UCSD-AML1 (cell line): Measurements from ENCODE around the gene ZIC1.

Experiments
- DNase-seq: peaks from one replicate; lab custom pipeline; 2025; ENCODE audit not compliant: unreplicated experiment; lab: John Stamatoyannopoulos, UW

ZIC1 gene

DNA sequence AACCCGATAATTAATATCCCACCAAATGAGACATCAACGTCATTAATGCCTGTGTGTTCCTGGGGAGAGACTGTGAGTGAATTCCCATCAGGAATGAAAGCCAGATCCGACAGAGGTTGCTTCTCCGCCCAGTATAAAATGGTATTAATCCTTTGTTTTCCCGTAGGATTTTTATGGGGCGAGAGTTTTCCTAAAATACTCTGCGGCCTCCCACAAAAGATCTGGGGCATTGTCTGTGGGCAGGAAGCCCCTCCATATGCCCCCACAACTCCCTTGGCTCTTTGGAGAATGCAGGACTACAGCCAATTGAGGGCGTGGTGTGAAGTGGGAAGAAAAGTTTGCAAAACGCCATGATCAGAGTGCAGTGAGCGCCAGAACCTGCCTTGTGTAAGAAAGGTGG, 29.5 kb upstream of the ZIC1 start:
- no peak for DNase-seq

DNA sequence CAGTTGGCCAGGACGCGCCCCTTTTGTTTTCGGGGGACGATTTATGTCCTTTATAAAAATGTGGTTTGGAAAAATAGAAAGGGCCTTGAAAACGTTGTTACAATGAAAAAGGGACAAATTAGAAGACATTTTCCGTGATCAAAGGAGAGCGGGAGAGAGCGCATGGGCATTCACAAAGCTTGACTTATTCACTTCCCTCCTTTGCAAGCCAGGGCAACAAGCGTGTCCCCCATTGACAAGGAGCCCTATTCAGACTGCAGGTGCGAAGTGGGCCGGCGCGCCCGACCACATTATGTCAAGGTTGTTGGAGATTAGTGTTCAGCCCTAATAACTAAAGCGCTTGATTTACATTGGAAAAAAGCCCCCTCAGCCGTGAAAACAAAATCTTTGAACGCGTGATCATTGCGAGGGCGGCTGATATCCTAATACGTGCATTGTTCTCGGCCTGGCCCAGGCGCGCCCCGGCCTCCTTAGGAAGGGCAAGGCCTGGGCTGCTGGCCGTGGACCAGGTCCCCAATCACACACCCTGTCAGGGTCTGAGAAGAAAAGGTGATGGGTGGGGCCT, 28.7 kb upstream of the ZIC1 start:
- no peak for DNase-seq

DNA sequence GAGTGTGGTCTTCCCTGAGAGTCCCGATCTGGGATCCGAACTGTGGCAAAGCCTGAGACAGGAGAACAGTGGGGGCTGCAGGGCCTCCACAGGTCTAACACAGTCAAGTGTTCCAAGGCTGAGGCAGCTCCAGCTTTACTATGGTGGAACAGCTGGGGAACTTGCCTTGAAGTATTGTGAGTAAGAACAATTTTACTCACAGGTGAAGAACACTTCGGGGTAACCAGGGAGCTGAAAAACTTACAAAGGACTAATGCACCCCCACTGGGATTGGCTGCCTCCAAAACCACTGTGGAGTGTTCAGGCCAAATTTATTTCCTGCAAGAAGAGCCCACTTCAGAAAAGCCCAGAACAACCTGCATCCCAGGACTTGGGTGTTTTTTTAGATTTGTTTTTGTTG, 28.2 kb upstream of the ZIC1 start:
- no peak for DNase-seq

DNA sequence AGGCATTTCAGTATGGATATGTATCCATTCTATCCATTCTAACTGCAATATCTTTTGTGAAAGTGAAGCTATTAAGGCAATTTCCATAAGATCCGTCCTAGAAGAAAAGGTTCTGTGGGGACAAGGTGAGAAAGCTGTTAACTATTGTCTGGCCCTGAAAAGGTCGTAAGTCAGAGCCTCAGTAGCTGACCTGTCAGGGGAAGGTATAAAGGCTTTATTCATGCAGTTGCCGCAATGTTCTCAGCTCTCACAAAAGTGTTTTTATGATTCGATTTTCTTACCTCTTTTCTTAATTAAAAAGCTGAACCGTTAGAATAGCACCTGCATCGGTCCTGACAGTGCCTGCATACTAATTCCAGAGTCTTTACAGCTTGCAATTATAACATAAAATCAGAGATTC, 27.6 kb upstream of the ZIC1 start:
- no peak for DNase-seq

DNA sequence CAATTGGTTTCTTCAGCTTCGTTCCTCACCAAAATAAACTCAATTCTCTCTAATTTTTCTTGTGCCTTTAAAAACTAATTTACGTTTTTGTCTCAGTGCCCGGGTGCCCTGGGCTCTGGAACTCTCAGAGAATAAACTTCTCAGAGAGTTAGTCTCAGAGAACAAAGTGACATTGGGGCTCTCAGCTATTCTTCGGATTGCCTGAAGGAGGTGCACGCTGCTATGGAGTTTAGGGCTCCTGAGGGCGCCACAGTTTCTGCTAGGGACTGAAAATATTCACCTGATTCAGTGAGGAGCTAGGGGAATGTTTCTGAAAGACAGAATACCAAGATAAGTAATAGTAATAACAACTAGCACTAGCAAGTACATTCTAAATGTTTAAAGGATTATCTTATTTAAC, 25.5 kb upstream of the ZIC1 start:
- DNase-seq: no peak

DNA sequence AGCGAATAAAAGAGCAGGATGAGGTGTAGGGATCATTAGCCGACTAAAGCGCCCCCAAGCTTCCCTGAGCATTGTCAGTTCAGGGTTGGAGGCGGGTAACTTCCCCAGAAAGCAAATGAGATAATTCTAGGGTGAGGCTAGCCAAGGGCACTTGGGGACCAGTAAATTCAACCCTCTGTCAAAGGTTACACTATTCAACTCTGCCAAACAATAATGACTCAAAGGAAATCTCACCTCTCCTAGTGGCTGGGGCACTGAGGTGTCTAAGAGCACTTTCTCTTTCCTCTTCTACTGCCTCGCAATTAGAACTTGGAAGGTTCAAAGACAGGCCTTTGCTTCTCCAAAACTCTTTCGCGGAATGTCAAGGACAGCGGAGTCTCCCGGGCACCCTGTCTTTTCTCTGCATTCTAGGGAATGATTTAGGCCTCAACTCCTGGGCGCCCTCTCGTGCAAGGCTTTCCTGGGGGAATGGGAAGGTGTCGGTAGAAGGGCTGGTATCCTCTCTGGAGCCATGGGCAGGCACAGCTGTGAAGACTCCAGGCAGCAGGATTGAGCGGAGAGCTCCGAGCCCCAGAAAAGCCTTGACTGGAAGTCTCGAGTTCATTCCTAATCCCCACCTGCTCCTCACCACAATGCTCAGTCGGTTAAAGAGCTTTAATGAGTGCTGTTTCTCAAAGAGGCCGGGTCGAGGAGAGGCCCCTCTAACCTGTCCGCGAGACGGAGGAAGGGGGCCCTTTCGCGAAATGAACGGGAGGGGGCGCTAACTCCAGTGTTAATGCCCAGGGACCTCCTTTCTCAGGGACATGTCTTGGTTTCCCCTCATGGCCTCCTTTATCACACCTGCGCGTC, 24.7 kb upstream of the ZIC1 start:
- peak; percentile 5 for DNase-seq

DNA sequence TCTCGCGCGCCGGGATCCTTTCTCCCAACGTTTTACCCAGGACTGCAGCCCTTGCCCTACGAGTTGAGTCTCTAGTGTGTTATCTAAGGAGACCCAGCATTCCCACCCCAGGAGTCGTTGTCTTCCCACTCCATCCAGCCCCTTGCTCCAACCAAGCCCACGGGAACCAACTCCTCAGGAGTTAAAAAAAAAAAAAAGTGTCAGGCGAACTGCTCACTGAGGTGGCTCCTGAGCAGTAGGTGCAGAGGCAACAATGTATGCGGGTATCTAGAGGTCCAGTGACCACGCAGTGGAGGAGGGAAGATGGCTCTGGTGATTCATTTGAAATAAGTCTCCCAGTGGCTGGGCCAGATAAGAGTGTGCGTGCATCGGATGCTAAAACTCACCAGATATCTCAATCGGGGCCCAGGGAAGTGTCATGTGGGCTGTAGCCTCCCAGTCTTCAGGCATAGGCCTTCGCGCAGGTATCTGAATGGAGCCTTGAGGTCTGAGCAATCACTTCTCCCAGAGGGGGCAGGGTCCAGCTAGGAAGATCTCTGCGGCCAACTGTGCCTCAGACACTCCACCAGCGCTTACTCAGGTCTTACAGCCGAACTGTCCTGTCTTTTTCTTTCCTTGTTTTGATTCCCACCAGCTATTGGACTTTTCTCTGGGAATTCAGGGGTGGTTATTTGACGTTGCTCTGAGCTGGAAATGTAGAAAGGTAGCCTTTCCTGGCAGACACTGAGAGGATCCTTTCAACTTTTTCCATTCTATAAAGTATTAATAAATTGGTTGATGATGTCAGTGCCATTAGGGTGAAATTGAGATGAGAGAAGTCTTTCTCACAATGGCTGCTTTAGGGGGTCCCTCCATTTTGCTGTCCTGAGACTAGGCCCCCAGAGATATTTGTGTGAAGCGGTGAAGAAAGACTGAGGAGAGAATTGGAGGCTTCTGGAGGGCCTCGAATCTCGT, 23.8 kb upstream of the ZIC1 start:
- no peak for DNase-seq

DNA sequence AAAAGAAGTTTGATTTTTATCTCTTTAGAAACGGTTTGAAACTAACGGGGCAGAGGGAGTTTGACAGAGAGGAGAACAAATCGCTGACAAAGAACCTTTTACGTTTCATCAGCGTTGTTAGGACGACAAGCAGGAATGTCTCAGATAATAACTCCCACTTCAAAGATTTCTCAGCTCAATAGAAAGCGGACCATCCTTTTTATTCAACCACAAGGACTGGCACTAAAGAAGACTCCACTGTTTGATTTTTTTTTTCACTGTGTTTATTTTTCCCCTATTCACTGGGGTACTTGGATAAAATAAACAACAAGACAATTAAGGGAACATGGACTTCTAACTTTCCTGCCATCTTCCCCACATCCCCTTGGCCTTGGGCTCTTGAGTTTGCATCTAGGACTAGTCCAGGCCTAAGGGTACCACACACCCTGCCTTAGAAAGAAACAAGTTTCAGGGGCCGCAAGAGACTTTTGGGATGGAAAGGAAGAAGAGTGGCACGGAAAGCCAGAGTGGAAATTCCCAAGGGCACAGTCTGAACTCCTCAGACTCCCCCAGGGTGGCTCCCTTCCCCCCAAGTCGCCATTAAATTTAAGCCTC, 21.8 kb upstream of the ZIC1 start:
- no peak for DNase-seq

DNA sequence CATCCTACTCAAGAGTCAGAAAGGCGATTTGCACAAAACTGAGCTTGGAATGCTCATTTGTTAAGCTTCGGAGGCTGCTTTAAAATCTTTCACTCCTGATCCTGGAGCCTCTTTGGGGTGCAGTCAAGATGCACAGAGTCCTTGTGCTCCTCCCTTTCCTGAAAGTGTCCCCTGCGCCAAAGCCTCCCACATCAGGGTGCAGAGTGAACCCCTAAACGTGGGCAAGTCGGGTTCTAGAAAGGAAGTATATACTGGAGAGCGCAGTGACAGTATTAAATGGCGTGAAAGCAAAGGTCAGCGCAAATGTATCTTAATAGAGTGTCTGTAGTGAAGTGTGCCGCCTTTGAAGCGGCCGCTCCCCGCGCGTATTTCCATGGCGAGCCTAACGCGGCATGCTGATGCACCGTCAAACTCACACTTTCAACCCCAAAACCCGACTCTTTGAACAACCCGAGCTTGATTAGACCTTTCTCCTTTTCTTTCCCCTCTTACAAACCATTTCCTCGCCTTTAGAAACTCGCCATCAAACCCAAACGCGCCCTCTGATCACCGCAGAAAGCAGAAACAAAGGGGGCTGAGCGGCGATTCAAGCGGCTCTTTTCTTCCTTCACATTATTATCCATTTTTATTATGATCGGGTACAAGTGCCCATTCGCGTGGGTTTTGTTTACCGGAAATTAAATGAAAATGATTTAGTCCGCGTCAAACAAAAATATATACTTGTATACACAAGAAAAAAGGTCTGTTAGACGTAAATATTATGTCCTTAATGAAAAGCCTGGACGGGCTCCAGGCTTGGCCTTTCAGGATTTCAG, 21.1 kb upstream of the ZIC1 start:
- no peak for DNase-seq

DNA sequence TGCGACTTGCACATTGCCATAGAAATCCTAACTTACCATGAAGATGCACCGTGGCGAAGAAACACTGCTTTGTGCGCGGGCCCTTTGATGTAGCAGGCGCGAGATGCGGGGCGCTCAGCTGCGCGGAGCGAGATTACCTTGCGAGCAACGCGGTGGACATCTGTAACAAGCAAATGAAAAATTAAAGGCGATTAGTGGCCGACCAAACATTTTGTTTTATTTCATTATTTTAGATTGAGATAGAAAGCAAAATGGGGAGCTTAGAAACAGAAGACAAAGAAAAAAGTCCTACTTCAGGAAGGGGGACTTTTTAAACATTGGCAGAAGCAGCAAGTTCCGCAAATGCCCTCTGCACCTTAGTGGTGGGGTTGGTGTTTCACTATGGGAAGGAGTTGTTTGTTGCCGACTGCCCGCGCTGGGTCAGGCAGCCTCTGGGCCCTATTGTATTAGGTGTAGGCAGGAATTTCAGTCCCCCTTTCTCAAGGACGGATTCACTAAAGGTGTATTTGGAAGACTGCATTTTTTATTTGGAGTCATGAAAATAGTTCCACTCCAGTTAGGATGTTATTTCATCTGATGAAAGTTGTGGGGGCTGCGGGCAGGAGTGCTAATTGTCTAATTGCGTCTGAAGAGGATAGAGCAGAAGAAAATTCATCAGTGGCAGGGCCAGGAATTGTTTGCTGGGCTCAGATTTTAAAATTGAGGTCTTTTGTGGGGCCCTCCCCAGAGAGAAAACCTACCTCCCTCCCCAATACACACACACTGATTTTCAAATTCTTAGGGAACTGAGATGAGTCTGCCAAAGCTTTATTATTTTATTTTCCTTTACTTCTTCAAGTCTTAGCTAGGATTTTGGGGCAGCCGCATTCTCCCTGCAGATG, 20.2 kb upstream of the ZIC1 start:
- no peak for DNase-seq

DNA sequence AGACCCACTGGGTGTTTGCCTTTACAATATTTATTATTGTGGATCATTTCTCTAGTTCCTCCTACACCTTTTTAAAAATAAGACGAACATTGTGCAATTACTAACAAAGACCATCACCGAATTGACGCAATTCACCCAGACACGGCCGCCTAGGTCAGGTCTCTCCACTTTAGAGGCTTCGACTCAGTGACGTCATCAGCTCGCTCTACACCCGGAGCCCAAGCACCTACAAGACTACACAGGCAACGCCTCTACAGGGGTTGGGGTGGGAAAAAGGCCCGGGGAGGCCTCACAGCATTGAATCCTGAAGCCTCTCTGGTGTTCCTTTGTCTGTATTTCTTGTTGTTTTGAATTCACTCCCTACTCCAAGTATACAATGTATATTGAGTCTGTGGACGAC, 19.4 kb upstream of the ZIC1 start:
- no peak for DNase-seq

DNA sequence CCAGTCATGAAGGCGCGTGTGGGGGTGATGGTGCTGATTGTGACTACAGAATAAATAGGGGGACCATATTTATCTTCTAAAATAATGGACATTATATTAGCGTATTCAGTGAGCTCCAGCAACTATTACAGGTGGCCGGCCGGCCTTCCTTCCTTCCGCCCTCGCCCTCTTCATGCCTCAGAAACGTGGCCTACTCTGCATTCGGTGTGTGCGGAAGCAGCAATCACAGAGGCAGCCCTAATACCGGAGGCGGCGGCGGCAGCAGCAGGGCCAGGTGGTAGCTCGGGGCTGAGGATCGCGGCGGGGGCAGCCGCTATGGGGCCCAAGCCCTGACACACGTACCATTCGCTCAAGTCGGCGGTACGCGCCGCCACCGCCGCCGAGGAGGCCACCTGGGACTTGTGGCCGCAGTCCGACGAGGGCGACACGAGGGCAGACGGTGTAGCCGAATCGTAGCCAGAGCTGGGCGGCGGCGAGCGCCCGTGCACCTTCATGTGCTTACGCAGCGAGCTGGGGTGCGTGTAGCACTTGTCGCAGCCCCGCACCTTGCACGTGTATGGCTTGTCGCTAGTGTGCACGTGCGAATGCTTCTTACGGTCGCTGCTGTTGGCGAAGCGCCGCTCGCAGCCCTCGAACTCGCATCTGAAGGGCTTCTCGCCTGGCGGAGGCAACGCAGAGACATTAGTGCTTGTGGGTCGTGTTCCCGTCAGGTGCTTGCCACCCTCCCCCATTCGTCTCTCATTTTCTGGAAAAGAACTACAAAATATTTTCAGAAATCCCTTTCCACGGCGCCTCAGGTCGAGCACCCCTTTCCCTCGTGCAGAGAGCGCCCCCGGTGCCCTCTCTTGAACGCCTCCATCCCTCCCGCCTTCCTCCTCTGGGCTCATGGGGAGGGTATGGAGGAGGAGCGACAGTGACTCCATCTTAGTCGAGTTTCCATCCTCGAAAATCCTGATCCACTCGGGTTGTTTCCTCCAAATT, 18.3 kb upstream of the ZIC1 start:
- DNase-seq: no peak

DNA sequence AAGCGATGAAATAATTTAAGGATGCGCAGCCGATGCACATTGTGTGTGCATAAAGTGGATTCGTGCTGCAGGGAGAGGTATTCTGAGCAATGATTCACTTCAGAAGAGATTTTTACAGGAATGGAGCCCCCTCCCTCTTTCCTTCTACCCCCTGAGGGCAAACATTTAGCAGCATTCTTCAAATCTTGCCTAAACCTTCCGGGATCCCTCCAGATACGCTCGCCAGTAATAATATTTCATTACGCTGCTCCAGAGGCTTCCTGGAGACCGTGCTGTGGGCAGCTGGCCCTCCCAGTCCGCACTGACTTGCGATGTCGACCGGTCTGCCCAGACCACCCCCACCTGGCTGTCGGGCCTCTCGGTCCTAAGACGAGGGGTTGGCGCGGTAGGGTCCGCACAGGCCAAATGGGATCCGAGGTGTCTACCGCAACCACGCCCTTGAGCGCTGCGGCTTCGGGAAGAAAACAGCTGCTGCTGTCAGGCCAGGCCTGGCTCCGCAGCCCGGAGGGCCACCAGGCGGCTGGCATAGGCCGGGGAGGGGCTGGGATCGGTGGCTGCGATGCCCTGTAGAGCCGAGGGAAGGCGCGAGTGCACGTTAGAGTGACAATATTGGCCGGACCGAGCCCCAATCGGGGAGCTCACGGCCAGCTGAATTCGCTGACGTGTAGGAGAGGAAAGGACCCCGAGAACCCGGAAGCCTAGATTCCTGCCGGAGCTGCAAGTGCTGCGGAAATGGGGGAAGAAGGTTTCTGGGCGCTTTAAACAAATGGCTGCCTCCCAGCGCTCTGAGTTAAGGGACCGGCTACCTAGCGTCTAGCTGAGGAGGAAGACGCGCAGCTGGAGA, 17.2 kb upstream of the ZIC1 start:
- DNase-seq: no peak

DNA sequence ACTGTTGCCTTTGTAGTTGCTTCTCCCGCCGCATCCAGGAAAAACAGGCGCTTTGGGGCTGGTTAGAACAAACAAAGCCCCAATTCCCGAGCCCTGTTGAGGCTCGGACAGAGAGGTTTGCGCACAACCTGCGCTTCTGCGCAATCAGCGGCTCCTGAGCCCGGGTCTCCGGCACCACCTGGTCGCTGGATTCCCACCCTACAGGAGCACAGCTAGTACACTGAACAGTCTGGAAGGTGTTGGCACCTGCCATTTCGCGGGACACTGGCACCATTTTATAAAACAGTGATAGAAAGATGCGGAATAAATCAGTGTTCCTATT, 16.6 kb upstream of the ZIC1 start:
- DNase-seq: no peak

DNA sequence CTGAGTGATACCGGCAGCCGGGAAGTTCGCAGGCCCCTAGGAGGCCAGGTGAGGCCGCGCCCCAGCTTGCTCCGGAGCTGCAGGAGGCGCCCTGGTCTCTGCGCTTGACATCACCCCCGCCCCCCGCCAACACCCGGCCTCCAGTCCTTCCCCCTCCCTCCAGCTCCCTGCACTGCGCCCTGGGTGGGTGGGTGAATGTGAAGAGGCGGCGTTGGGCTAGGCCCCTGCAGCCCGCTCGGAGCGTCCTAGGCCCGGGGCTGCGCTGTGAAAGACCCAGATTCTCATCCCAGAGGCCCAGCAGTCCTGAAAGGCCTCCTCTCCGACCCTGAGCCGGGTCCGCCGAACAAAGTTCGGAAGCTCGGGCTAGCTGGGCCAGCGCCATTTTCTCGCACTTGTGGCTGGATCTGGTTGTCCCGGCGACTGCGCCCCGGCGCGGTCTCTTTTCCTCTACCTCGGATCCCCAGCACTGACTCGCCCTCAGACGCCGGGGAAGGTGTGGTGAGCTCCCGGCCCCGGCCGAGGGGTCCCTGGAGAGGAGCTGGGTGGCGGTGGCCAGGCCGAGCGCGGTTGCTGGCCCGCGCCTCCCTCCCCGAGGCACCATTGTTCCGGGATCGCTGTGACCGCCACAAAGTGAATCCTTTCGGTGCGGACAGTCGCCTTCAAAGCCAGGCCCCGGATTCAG, 15.8 kb upstream of the ZIC1 start:
- no peak for DNase-seq

DNA sequence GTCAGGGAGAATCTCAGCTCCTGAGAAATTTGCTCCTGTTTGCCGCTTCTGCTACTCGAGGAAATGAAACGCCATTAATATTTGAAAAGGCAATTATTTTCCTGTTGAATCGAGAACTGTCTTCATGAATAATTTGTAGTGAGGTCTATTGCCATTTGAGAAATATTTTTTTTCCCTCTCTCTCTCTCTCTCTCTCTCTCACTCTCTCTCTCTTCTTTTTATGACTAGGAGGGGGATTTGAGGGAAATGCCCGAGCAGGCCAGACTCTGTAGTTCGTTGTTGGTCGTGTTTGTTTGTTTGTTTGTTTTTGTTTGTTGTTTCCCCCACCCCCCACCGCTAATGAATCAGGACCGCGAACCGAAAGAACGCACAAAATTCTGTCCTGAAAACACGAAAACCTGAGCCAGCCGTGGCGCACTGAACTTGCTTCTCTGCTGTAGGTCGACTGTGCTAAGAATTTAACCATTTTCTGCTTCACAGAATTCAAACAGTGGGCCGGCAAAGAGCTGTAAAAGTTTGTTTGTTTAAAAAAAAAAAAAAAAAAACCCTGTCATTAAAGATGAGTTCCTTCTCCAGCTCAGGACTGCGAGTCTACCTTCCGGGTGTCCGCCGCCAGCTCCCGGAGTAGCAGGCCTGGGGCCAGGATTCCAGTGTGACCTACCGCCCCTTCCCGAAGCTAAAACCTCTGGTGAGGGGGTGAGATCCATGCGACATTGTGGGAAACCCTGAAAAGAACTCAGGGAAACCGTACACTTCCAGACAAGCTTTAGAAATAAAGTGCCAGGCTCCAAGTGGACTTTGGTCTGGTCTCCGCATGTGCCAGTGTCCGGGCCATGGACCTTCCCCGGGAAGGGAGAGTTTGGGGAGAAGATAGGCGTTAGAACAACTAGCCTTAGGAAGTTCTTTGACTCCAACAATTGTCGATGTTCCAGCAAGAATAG, 15.0 kb upstream of the ZIC1 start:
- no peak for DNase-seq
